GM23248 (cell line): ENCODE results near the gene AFAP1. TPM values are rescaled to one million over a fixed set of nuclear protein-coding genes. Genes with fewer than 3 reads are reported as not detected.

Experiments
- DNase-seq: peaks from one replicate; pipeline ENCODE4 v3.0.0-alpha.2; 2015
- H2AFZ ChIP-seq: fragments of 200-600 bp; sonication (generic); 2 replicates; pipeline ENCODE4 v1.6.1; 2016; ENCODE audit warnings: antibody characterized with exemption
- H3F3A ChIP-seq: fragments of 200-600 bp; sonication (generic); 2 replicates; pipeline ENCODE4 v1.6.1; 2016; ENCODE audit warnings: mild to moderate bottlenecking, antibody characterized with exemption, mixed run types; ENCODE audit not compliant: insufficient read depth
- H3K27ac ChIP-seq: fragments of 200-600 bp; sonication (generic); 2 replicates; pipeline ENCODE4 v1.5.1; 2016; ENCODE audit warnings: mild to moderate bottlenecking
- H3K27me3 ChIP-seq: fragments of 200-600 bp; sonication (generic); replicated peaks from 2 replicates; pipeline ENCODE4 v1.6.1; 2016; ENCODE audit warnings: mild to moderate bottlenecking; ENCODE audit not compliant: insufficient read depth
- H3K36me3 ChIP-seq: fragments of 200-600 bp; sonication (generic); 2 replicates; pipeline ENCODE4 v1.6.1; 2016; ENCODE audit warnings: low read depth, mild to moderate bottlenecking
- H3K4me1 ChIP-seq: fragments of 200-600 bp; sonication (generic); 2 replicates; pipeline ENCODE4 v1.6.1; 2016; ENCODE audit warnings: mild to moderate bottlenecking; ENCODE audit not compliant: insufficient read depth
- H3K4me2 ChIP-seq: fragments of 200-600 bp; sonication (generic); one replicate; pipeline ENCODE4 v1.6.1; 2016; ENCODE audit warnings: mild to moderate bottlenecking; ENCODE audit not compliant: unreplicated experiment
- H3K4me3 ChIP-seq: fragments of 200-600 bp; sonication (generic); 2 replicates; pipeline ENCODE4 v1.5.1; 2016; ENCODE audit warnings: mild to moderate bottlenecking
- H3K79me2 ChIP-seq: fragments of 200-600 bp; sonication (generic); 2 replicates; pipeline ENCODE4 v1.6.1; 2016; ENCODE audit warnings: mild to moderate bottlenecking; ENCODE audit not compliant: insufficient read depth
- H3K9ac ChIP-seq: fragments of 200-600 bp; sonication (generic); 2 replicates; pipeline ENCODE4 v1.6.1; 2016; ENCODE audit warnings: mild to moderate bottlenecking
- H3K9me2 ChIP-seq: fragments of 200-600 bp; sonication (generic); 2 replicates; pipeline ENCODE4 v1.6.1; 2016; ENCODE audit warnings: mixed run types, mild to moderate bottlenecking, moderate library complexity; ENCODE audit not compliant: insufficient read depth
- H3K9me3 ChIP-seq: fragments of 200-600 bp; sonication (generic); one replicate; pipeline ENCODE4 v1.6.1; 2017; ENCODE audit warnings: low read depth
- H4K20me1 ChIP-seq: fragments of 200-600 bp; sonication (generic); 2 replicates; pipeline ENCODE4 v1.6.0; 2016; ENCODE audit not compliant: insufficient read depth
- EZH2 ChIP-seq: fragments of 200-600 bp; sonication (generic); IDR thresholded peaks from 2 replicates; pipeline ENCODE4 v1.6.1; 2018; ENCODE audit warnings: antibody characterized with exemption, mild to moderate bottlenecking; ENCODE audit not compliant: insufficient read depth, poor library complexity, severe bottlenecking
- EZH2phosphoT487 ChIP-seq: fragments of 200-600 bp; sonication (generic); IDR thresholded peaks from 2 replicates; pipeline ENCODE4 v1.6.1; 2018; ENCODE audit warnings: antibody characterized with exemption, moderate library complexity, mild to moderate bottlenecking, low read depth; ENCODE audit not compliant: insufficient read depth
- WGBS, 2 experiments: methylation state at CpG; one replicate each; pipeline ENCODE4 v1.1.6; 2015 to 2017; ENCODE audit warnings: low lambda C conversion rate in 2 of 2, low coverage in 1 of 2; ENCODE audit errors: missing lambda C conversion rate in 2 of 2; 5-methylcytosine and 5-hydroxymethylcytosine counted together
- in situ Hi-C: fragments of 300-500 bp; cut with MboI; formaldehyde crosslinking; loops from 2 replicates; pipeline ENCODE4 v1.15.0; 2020
- polyA plus RNA-seq: library from polyadenylated mRNA; unstranded; fragments of >200 nt; fragmentation: Nextera tagmentation; extraction: Ambion mirVana; gene quantifications from 2 replicates; pipeline ENCODE4 v1.2.1, GENCODE V29; 2016
- total RNA-seq: library from RNA; depleted of rRNA; stranded (reverse); fragments of >200 nt; shearing (Covaris generic); gene quantifications from 2 replicates; pipeline ENCODE4 v1.2.3, GENCODE V29; 2014

The AFAP1 gene
- total and polyA plus RNA-seq, 2 experiments from 2014 or later = 54.4 to 103 TPM

- no peak for TF ChIP-seq EZH2phosphoT487
- no peak for TF ChIP-seq EZH2
- in situ Hi-C loops = no loop called here
- H3K4me1 ChIP-seq = peaks cover 39% of the 10 kb centered on the region
Observed at GRCh38 chr4:7897811-7898210, 41.9 kb downstream of the AFAP1 start.

GRCh38 chr4:7894677-7895181 lies 44.9 kb downstream of the AFAP1 start:
- no peak overlapping the region for H3K27ac ChIP-seq
- 81 to 83% methylated on average over 15 of the region's 15 CpGs for WGBS, 2 experiments
- H3K4me3 ChIP-seq = no peak overlapping the region
- peaks cover 99% of the 10 kb centered on the region for H3K79me2 ChIP-seq
- no peak overlapping the region for H2AFZ ChIP-seq
- no peak for DNase-seq
- H3K4me1 ChIP-seq = peaks cover 56% of the 10 kb centered on the region
- H4K20me1 ChIP-seq = peaks cover 9% of the 10 kb centered on the region; the same call in 1 of the 2 replicates
- H3F3A ChIP-seq = peaks cover 34% of the 10 kb centered on the region
- H3K9me3 ChIP-seq = no peaks in the 10 kb centered on the region
- H3K36me3 ChIP-seq = no peaks in the 10 kb centered on the region
- in situ Hi-C loops = no loop called here
- no peak overlapping the region for H3K9ac ChIP-seq
- TF ChIP-seq EZH2phosphoT487 (no peak), EZH2 (no peak)
- H3K4me2 ChIP-seq = no peak overlapping the region
- H3K27me3 ChIP-seq = no peaks in the 10 kb centered on the region
- H3K9me2 ChIP-seq = no peaks in the 10 kb centered on the region

More at GRCh38 chr4:7897811-7898210, 41.9 kb downstream of the AFAP1 start:
- H2AFZ ChIP-seq = no peak overlapping the region
- H4K20me1 ChIP-seq = peaks cover 9% of the 10 kb centered on the region; the same call in 1 of the 2 replicates
- no peak overlapping the region for H3K9ac ChIP-seq
- H3K4me2 ChIP-seq = no peak overlapping the region
- peaks cover 42% of the 10 kb centered on the region for H3F3A ChIP-seq
- DNase-seq = peak; percentile 58
- no peaks in the 10 kb centered on the region for H3K36me3 ChIP-seq
- 85 to 87% methylated on average over 7 of the region's 7 CpGs for WGBS, 2 experiments
- H3K27me3 ChIP-seq = no peaks in the 10 kb centered on the region
- H3K4me3 ChIP-seq = no peak overlapping the region
- H3K9me2 ChIP-seq = no peaks in the 10 kb centered on the region
- H3K27ac ChIP-seq = no peak overlapping the region
- H3K79me2 ChIP-seq = peaks cover 100% of the 10 kb centered on the region
- H3K9me3 ChIP-seq = no peaks in the 10 kb centered on the region

- H4K20me1 ChIP-seq = peaks cover 6% of the 10 kb centered on the region; the same call in 1 of the 2 replicates
- peaks cover 57% of the 10 kb centered on the region for H3K4me1 ChIP-seq
Observed at GRCh38 chr4:7894098-7894676, 45.5 kb downstream of the AFAP1 start.

GRCh38 chr4:7893539-7893938 lies 46.1 kb downstream of the AFAP1 start:
- 92 to 93% methylated on average over 8 to 9 of the region's 9 CpGs for whole genome bisulfite sequencing, 2 experiments
- in situ Hi-C loops = no loop called here
- DNase-seq = no peak

More at GRCh38 chr4:7894098-7894676, 45.5 kb downstream of the AFAP1 start:
- TF ChIP-seq EZH2phosphoT487 (no peak), EZH2 (no peak)
- Histone ChIP-seq H3K27ac (no peak overlapping the region), H3K4me3 (no peak overlapping the region), H3K9me2 (no peaks in the 10 kb centered on the region), H3K9me3 (no peaks in the 10 kb centered on the region), H3K79me2 (peaks cover 99% of the 10 kb centered on the region), H2AFZ (no peak overlapping the region), H3K4me2 (no peak overlapping the region), H3F3A (peaks cover 34% of the 10 kb centered on the region), H3K9ac (no peak overlapping the region), H3K36me3 (no peaks in the 10 kb centered on the region), H3K27me3 (no peaks in the 10 kb centered on the region)
- in situ Hi-C loops = no loop called here
- WGBS, 2 experiments = 96 to 98% methylated on average over 12 of the region's 12 CpGs
- DNase-seq = no peak

More at GRCh38 chr4:7893539-7893938, 46.1 kb downstream of the AFAP1 start:
- H3K9ac ChIP-seq = no peak overlapping the region
- peaks cover 38% of the 10 kb centered on the region for H3F3A ChIP-seq
- H3K9me3 ChIP-seq = no peaks in the 10 kb centered on the region
- H3K27ac ChIP-seq = no peak overlapping the region
- 0 out of 2 replicates have a peak, but pooled peaks cover 5% of the 10 kb centered on the region for H4K20me1 ChIP-seq
- H3K79me2 ChIP-seq = peaks cover 99% of the 10 kb centered on the region
- no peak overlapping the region for H2AFZ ChIP-seq
- no peak overlapping the region for H3K4me3 ChIP-seq
- TF ChIP-seq EZH2 (no peak), EZH2phosphoT487 (no peak)
- H3K4me2 ChIP-seq = no peak overlapping the region
- H3K9me2 ChIP-seq = no peaks in the 10 kb centered on the region
- H3K36me3 ChIP-seq = 0 out of 2 replicates have a peak, but pooled peaks cover 4% of the 10 kb centered on the region
- H3K4me1 ChIP-seq = peaks cover 53% of the 10 kb centered on the region
- H3K27me3 ChIP-seq = no peaks in the 10 kb centered on the region
